Measurements from ENCODE around the gene EXOC2.

EXOC2 gene

GRCh38 chr6:723540-723939 lies 30.6 kb upstream of the EXOC2 start:
- Histone ChIP-seq H3K79me2 (ENCODE audit: insufficient read depth, low read depth) (no peaks in the 10 kb centered on the region), H3K9ac (no peak overlapping the region), H3K27ac (no peak overlapping the region), H3K36me3 (ENCODE audit: insufficient read depth) (no peaks in the 10 kb centered on the region), H4K20me1 (ENCODE audit: insufficient read depth) (no peaks in the 10 kb centered on the region), H2AFZ (ENCODE audit: low read depth) (no peak overlapping the region), H3K4me3 (IDR thresholded peaks at IDR 0.05; ENCODE audit: insufficient read depth, low read depth, low read length) (no peak overlapping the region), H3K4me2 (no peak overlapping the region), H3K4me1 (ENCODE audit: low read depth, poor library complexity, severe bottlenecking) (peaks cover 12% of the 10 kb centered on the region), H3K27me3 (ENCODE audit: insufficient read depth, low read depth) (no peaks in the 10 kb centered on the region)
- TF ChIP-seq, protein P1, sequence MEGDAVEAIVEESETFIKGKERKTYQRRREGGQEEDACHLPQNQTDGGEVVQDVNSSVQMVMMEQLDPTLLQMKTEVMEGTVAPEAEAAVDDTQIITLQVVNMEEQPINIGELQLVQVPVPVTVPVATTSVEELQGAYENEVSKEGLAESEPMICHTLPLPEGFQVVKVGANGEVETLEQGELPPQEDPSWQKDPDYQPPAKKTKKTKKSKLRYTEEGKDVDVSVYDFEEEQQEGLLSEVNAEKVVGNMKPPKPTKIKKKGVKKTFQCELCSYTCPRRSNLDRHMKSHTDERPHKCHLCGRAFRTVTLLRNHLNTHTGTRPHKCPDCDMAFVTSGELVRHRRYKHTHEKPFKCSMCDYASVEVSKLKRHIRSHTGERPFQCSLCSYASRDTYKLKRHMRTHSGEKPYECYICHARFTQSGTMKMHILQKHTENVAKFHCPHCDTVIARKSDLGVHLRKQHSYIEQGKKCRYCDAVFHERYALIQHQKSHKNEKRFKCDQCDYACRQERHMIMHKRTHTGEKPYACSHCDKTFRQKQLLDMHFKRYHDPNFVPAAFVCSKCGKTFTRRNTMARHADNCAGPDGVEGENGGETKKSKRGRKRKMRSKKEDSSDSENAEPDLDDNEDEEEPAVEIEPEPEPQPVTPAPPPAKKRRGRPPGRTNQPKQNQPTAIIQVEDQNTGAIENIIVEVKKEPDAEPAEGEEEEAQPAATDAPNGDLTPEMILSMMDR (conservative IDR thresholded peaks at IDR 0.05; ENCODE audit: low read depth, low read length): no peak

DNA sequence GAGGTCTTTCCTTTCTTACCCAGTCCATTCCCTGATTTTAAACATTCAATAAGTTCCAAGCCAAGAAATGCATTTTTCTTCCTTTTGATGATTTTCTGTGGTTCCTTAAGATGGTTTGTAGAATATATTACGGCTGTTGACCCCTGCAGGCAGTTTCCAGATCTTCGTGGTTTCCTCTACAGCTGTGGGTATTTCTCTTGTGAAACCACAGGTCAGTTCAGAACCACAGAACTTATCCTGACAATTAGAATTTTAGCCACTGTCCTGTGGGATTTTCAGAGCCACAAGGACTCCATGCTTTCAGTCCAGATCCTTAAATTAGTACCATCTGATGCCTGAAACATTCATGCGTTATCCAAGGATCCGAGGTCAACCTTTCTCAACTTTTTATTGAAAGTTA lies 29.7 kb upstream of the EXOC2 start:
- no peaks in the 10 kb centered on the region for H4K20me1 ChIP-seq (ENCODE audit: insufficient read depth)
- H3K27ac ChIP-seq: no peak overlapping the region
- no peaks in the 10 kb centered on the region for H3K36me3 ChIP-seq (ENCODE audit: insufficient read depth)
- H3K4me2 ChIP-seq: peak overlapping the region; percentile 67
- peaks cover 12% of the 10 kb centered on the region for H3K4me1 ChIP-seq (ENCODE audit: low read depth, poor library complexity, severe bottlenecking)
- no peak overlapping the region for H2AFZ ChIP-seq (ENCODE audit: low read depth)
- no peak overlapping the region for H3K9ac ChIP-seq
- H3K4me3 ChIP-seq (IDR thresholded peaks at IDR 0.05; ENCODE audit: insufficient read depth, low read depth, low read length): no peak overlapping the region
- TF ChIP-seq, protein P1 (conservative IDR thresholded peaks at IDR 0.05; ENCODE audit: low read depth, low read length): no peak
- H3K27me3 ChIP-seq (ENCODE audit: insufficient read depth, low read depth): no peaks in the 10 kb centered on the region
- H3K79me2 ChIP-seq (ENCODE audit: insufficient read depth, low read depth): no peaks in the 10 kb centered on the region

DNA sequence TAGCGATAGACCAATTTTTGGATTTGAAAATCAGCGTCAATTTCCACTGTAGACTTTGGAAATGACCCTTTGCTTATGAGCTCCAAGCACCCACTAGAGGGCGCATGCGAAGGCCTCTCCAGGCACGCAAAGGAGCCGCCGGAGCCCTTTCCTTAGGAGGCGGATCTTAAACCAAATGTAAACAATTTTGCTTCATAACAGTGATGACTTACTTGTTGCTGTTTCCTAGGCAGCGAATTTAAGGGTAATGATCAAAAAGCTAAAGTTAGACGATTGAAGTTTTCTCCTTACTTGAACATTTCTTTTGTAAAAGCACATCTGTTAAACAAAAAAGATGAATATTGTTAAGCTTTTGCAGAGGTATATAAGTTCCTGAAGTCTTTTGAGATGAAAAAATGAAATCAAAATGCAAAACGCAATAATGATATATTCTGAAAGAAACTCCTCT lies 29.2 kb upstream of the EXOC2 start:
- Histone ChIP-seq H2AFZ (ENCODE audit: low read depth) (peak overlapping the region; percentile 6; the same call in 1 of the 2 replicates), H3K9ac (no peak overlapping the region), H3K4me1 (ENCODE audit: low read depth, poor library complexity, severe bottlenecking) (peaks cover 12% of the 10 kb centered on the region), H3K27me3 (ENCODE audit: insufficient read depth, low read depth) (no peaks in the 10 kb centered on the region), H3K36me3 (ENCODE audit: insufficient read depth) (no peaks in the 10 kb centered on the region), H3K4me2 (peak overlapping the region; percentile 67), H3K79me2 (ENCODE audit: insufficient read depth, low read depth) (no peaks in the 10 kb centered on the region), H4K20me1 (ENCODE audit: insufficient read depth) (no peaks in the 10 kb centered on the region), H3K27ac (no peak overlapping the region), H3K4me3 (IDR thresholded peaks at IDR 0.05; ENCODE audit: insufficient read depth, low read depth, low read length) (no peak overlapping the region)
- TF ChIP-seq, protein P1 (conservative IDR thresholded peaks at IDR 0.05; ENCODE audit: low read depth, low read length): peak; percentile 93

GRCh38 chr6:718345-718744 lies 25.4 kb upstream of the EXOC2 start:
- H4K20me1 ChIP-seq (ENCODE audit: insufficient read depth): no peaks in the 10 kb centered on the region
- no peak overlapping the region for H3K4me3 ChIP-seq (IDR thresholded peaks at IDR 0.05; ENCODE audit: insufficient read depth, low read depth, low read length)
- no peak overlapping the region for H3K4me2 ChIP-seq
- H2AFZ ChIP-seq (ENCODE audit: low read depth): no peak overlapping the region
- no peak overlapping the region for H3K9ac ChIP-seq
- peaks cover 12% of the 10 kb centered on the region for H3K4me1 ChIP-seq (ENCODE audit: low read depth, poor library complexity, severe bottlenecking)
- TF ChIP-seq, protein P1 (conservative IDR thresholded peaks at IDR 0.05; ENCODE audit: low read depth, low read length): no peak
- H3K27ac ChIP-seq: no peak overlapping the region
- no peaks in the 10 kb centered on the region for H3K27me3 ChIP-seq (ENCODE audit: insufficient read depth, low read depth)
- H3K79me2 ChIP-seq (ENCODE audit: insufficient read depth, low read depth): no peaks in the 10 kb centered on the region
- H3K36me3 ChIP-seq (ENCODE audit: insufficient read depth): no peaks in the 10 kb centered on the region

Measured in KMS-11 (cell line).